GM18519 (cell line): ENCODE data around the gene RAB3C.

ENCODE experiments used
- ATAC-seq: cut with Tn5 transposase; IDR thresholded peaks from one replicate; pipeline ENCODE4 v1.9.1; 2021; ENCODE audit warnings: mild to moderate bottlenecking, moderate library complexity; ENCODE audit not compliant: unreplicated experiment, low FRiP score

Gene RAB3C

DNA sequence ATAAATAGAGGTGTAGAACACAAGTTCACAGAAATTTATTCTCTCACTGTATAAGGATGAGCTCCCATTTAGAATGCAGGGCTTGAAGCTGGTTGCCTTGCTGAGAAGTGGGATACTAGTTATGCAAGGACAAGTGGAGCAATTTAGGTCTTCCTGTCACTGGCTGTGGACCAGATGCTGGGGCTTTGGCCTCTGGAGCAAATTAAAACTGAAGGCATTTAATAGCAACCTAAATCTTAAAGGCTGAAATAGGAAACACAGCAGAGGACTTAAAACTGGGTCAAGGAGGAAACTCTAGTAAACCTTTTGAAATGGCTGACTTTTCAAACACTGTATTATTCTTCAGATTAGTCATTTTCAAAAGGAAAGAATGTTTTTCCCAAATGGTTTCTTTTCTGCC is 319.4 kb downstream of the RAB3C start:
- ATAC-seq, result no peak

DNA sequence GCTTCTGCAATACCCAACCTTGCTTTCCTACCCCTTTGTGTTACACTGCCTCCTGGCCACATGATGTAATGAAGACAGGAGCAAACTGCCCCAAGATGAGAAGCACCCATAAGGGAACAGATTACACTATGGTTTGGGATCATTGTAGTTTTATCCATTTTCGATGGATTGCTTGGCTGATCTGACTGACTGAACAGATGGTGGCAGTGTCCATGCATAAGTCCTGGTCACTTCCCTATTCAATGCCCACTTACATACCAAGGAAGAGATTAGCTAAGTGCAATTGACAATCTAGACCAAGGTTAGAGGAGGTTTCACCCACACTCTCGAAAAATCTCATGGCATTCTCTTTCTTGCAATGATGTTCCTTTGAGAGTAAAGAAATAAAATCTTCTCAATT is 319.9 kb downstream of the RAB3C start:
- ATAC-seq, result no peak

DNA sequence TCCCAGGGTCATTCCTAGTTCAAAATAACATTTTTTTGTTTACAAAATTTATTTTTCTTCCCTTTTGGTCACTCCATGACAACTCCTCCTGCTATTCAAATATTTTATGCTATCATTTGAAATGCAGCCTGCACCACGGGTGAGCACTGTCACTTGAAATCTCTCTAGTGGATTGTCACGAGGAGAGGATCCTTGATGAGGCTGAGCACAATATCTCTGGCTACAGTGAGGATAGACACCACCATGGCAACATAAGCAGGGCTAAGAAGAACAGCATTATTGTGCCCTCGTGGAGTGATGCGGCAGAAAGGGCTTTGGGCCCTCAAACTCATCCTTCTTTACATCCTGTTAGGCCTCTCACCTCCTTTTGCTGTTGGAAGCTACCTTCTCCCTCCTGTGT is 321.9 kb downstream of the RAB3C start:
- no peak for ATAC-seq

DNA sequence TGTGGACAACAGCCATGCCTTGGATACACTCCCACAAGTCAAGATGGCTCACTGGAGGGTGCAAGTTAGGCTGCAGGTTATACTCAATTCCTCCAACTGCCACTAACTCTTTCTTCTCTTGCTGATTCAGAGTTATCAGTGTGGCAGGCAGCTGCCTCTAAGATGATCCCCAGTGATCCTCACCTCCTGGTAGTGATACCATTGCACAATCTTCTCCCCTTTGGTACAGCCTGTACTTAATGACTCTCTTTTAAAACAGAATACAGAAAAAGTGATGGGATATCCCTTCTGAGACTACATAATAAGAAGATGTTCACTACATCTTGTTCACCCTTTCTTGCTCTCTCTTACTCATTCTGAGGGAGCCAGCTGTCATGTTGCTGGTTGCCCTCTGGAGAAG is 323.1 kb downstream of the RAB3C start:
- ATAC-seq, result no peak
